GM19468 (cell line): ENCODE data around the gene OXCT1.

ENCODE experiments used
- ATAC-seq: cut with Tn5 transposase; IDR thresholded peaks from one replicate; pipeline ENCODE4 v1.9.1; 2021; ENCODE audit warnings: mild to moderate bottlenecking, moderate library complexity, moderate number of reproducible peaks; ENCODE audit not compliant: unreplicated experiment; ENCODE audit errors: extremely low read depth

The OXCT1 gene

DNA sequence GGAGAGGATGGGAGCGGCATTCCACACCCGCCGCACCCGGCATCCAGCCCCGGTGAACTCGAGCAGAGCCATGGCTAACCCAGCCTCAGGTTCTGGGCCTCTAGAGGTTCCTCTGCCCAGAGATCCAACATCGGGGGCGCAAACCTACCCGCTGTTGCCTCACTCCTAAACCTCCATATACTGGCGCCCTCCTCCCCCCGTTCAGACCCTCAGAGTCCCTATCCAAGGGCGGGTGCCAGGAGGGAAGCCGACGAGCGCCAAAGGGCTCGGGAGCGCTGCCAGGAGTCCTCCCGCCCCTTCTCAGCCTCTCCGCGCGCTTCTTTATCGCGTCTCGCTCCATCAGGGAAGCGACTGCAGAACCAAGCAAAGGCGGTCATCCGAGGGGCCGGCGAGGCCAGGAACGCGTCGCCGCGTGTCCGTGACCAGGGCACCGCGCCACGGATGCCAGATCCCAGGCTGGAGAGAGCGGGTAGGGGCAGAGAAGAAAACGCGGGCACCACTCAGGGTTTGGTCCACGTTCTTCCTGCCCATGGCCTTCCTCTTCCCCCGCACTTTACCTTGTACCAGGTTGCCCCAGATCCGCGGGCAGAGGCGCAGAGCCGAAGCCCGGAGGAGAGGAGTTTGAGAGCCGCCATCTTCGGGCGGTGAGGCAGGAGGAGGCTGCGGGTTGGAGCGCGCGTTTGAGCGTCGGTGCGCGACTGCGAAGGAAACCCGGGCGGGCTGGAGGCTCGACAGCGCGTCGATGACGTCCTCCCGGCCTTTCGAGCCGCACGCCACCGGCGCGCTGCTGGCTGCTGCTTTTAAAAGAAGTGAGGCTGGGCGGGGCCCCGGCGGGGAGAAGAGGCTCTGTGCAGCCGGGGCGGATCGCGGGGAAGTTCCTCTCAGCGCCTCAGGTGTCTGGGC is at the start of gene OXCT1:
OXCT1 (minus strand) TSS at position 702 of the 903 bp plus-strand sequence; CDS start at position 635, 67 bp downstream.
- ATAC-seq: peak; percentile 96

DNA sequence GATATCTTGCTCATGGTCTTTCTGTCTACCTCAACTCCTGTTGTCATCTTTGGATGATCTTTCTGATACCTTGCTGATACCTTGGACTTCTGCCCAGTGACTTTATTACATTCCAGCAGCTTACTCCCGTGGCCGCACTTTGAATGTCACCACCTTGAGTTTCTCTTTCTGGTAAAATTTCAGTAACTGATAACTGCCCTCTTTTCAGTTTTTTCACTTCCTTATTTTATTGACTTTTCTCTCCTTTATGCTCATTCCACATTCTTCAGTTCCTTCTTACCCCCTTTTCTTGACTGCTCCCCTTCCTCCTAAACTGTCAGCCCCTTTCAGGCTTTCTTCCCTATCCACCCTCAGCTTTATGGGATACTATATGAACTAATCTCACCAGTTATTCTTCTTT is 47.9 kb upstream of the OXCT1 start:
- no peak for ATAC-seq

DNA sequence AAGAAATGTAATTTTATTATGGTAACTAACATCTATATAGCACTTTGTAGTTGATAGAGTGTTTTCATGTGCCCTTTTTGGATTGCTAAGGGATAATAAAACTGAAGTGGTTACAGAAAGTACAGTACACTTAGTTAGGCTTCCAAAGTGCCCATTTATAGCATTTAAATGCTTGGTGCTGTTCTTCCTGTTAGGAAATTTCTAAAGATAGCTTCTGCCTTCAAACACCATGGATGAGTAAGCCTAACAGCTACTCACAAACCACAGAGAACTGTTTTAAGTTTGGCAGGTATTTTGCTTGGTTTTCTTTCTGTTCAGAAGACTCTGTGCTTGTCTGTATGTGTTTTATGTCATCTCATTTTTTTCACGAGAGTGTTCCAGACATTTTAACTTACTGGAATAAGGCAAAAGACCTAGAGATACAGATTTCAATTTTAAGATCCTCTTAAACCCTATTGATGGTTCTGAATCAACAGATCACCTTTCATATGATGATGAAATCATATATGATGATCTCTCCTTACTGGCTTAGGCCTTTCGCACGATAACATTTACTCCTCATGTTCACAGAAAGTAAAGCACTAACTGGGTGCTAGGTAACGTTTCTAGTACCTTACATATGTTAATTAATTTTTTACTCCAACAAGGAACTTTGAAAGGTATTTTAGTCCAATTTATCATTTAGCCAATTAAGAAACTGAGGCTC is 38.3 kb upstream of the OXCT1 start:
- no peak for ATAC-seq

DNA sequence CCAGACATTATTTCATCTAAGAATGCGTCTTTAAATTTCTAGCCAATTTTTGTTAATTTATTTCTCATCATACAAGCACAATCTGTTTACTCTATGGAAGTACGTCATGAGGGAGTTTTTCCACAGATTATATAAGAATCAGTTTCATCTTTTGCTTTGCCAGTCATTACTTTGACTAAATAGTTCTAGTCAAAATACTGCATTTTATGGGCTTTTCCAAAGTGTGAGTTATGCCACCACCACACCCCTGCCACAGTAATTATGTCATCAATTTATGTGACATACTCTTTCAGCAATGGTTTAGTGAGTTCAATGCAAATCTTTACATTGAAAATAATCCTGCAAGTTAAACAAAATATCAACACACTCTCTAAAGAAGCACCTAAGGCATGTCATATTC is 35.9 kb upstream of the OXCT1 start:
- ATAC-seq: no peak

GRCh38 chr5:41903892-41904799 is 33.9 kb upstream of the OXCT1 start, which contains the start of gene RIMOC1:
RIMOC1 (plus strand) TSS chr5:41904344; CDS start chr5:41904368, 24 bp downstream.
- peak; percentile 98 for ATAC-seq

- no peak for ATAC-seq
Observed at GRCh38 chr5:41903382-41903891, 33.2 kb upstream of the OXCT1 start.

GRCh38 chr5:41896230-41896629 is 26.0 kb upstream of the OXCT1 start:
- ATAC-seq: no peak

- peak; percentile 33 for ATAC-seq
Observed at GRCh38 chr5:41893074-41893851, 23.0 kb upstream of the OXCT1 start.

- no peak for ATAC-seq
Observed at GRCh38 chr5:41892031-41892430, 21.8 kb upstream of the OXCT1 start.

DNA sequence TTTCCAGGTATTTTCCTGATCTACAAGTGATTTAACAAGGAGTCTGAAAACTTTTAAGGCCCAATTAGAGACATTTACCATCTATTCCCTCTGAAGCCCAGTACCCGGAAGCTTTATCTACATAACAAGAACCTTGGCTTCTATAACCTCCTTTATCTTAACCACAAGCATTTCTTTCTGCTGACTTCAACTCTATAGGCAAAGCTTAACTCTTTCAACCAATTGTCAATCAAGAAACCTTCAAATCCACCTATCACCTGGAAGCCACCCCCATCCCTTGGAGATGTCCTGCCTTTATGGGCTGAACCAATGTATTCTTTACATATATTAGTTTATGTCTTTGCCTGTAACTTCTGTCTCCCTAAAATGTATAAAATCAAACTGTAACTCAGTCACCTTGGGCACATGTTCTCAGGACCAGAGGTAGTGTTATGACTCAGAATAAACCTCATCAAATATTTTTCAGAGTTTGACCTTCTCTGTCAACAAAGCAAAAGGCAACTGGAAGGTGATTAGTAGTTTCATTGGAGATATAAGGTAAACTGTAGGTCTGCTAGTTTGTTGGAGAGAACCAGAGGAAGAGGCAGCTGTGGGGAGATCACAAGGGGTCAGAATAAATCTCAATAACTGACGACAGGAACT is 21.0 kb upstream of the OXCT1 start:
- peak; percentile 27 for ATAC-seq

GRCh38 chr5:41885286-41885685 is 15.1 kb upstream of the OXCT1 start:
- ATAC-seq: no peak

DNA sequence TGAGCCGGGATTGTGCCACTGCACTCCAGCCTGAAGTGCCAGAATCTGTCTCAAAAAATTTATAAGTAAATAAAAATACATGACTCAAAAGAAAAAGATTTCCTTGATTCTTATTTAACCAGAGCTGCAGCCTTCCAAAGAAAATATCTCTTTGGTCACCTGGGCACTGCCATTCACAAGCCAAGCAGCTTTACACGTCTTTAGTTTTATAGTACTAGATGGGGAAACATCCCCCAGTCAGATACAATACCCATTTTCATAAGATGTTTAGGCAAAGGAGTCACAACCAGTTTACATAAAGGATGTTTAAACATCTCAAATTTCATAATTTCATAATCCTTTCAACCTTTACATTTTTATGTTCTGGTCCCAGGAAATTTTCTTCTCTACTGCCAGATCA is 13.7 kb upstream of the OXCT1 start:
- no peak for ATAC-seq

- no peak for ATAC-seq
Observed at GRCh38 chr5:41883243-41883642, 13.0 kb upstream of the OXCT1 start.

DNA sequence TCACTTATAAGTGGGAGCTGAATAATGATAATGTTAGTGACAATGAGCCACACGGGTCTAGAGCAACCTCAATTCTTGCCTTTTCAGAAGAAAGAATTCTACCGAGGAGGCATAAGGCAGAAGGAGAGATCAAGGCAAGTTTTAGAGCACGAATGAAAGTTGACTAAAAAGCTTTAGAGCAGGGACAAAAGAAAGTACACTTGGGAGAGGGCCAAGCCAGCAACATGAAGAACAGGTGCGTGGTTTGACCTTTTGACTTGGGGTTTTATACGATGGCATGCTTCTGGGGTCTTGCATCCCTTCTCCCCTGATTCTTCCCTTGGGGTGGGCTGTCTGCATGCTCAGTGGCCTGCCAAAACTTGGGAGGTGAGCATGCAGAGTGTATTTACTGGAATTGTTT is 12.5 kb upstream of the OXCT1 start:
- no peak for ATAC-seq

- ATAC-seq: no peak
Observed at GRCh38 chr5:41878643-41879478, 8.6 kb upstream of the OXCT1 start.

DNA sequence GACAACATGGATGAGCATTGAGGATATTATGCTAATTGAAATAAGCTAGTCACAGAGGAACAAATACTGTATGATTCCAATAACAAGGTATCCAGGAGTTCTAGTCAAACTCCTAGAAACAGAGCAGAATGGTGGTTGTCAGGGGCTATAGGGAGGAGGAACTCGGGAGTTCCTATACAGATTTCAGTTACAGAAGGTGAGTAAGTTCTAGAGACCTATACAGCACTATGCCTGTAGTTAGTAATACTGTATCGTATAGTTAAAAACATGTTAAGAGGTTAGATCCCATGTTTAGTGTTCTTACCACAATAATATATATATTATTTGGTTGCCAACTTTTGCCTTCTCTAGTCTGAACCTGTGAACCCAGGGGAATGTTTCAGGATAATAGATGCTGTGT is 7.9 kb upstream of the OXCT1 start:
- no peak for ATAC-seq

DNA sequence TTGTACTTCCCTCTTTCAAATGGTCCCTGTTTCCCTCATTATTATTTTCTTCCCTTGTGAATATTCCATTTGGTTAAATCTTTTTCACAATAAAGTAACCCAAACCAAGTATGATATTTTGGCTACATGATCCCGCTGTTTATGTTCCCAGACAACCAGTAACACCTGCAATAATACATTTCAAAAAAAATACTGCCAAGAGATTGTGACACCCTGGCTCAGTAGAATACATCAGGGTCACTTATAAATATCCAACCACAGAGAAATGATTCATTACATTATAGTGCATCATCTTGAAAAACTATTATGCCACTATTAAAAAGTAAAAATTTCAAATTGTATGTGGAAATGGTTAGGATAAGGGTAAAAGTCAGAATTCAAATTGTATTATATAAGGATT is 7.2 kb upstream of the OXCT1 start:
- ATAC-seq: no peak

DNA sequence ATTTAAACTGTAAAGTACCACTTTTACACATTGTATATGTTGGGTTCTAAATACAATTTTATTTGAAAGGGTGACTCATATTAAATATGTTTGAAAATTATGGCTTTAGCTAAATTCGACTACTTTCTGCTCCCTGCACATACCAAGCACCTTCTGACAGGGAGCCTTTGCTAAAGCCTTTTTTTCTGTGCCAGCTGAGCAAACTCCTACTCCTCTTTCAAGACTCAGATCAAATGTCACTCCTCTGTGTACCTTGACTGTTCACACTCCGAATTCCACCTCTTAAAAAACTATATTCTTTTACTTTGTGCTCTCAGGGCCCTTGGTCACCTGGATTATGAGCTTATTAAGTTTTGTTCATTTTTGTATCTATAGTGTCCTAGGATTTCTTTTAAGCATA is 6.5 kb upstream of the OXCT1 start:
- no peak for ATAC-seq
